Stimulated activated CD8-positive, alpha-beta memory T cell treated with anti-CD3 and anti-CD28 coated beads, Interleukin-12 subunit alpha, Interleukin-12 subunit beta, amount 100 ng/mL, for 24 hours (primary cell): Measurements from ENCODE around the gene NUF2.

Experiments
- DNase-seq: peaks from one replicate; pipeline ENCODE4 v3.0.0-alpha.2; 2020; ENCODE audit errors: extremely low read depth

NUF2 gene

GRCh38 chr1:163401211-163401610, 79.5 kb downstream of the NUF2 start:
- DNase-seq, result no peak
